ENCODE data around the gene YIPF6.
A peak's percentile ranks its signal among the peaks of the same experiment; 100 is the strongest.
"Not testable (repeated sequence)": the region's sequence is repeated elsewhere in the genome, so short reads cannot be mapped to it uniquely, and the experiment has no call there.

YIPF6 gene

GRCh38 chrX:68498508-68499379 is at the start of gene YIPF6:
Gene YIPF6 (plus strand): TSS chrX:68499051. CDS start chrX:68499067, 16 bp downstream.
- peak; percentile 42 for DNase-seq

GRCh38 chrX:68451720-68452119 is 47.1 kb upstream of the YIPF6 start:
- DNase-seq = no peak

GRCh38 chrX:68454476-68455150 is 44.2 kb upstream of the YIPF6 start:
- no peak for DNase-seq

- DNase-seq = no peak
These were observed 43.7 kb upstream of the YIPF6 start for GRCh38 chrX:68455151-68455510.

- DNase-seq = no peak
These were observed 37.8 kb upstream of the YIPF6 start for GRCh38 chrX:68461093-68461492.

GRCh38 chrX:68461576-68461975 is 37.3 kb upstream of the YIPF6 start:
- no peak for DNase-seq

- no peak for DNase-seq
These were observed 36.7 kb upstream of the YIPF6 start for GRCh38 chrX:68462197-68462596.

- peak; percentile 1 for DNase-seq
These were observed 36.2 kb upstream of the YIPF6 start for GRCh38 chrX:68462653-68463052.

GRCh38 chrX:68463880-68464279 is 35.0 kb upstream of the YIPF6 start:
- DNase-seq = no peak

- DNase-seq = no peak
These were observed 34.1 kb upstream of the YIPF6 start for GRCh38 chrX:68464796-68465195.

- no peak for DNase-seq
These were observed 17.9 kb upstream of the YIPF6 start for GRCh38 chrX:68480969-68481368.

- DNase-seq = not testable (repeated sequence)
These were observed 12.7 kb upstream of the YIPF6 start for GRCh38 chrX:68486198-68486597.

- DNase-seq = no peak
These were observed 11.6 kb upstream of the YIPF6 start for GRCh38 chrX:68487254-68487653.

GRCh38 chrX:68487924-68488323 is 10.9 kb upstream of the YIPF6 start:
- DNase-seq = no peak

- no peak for DNase-seq
These were observed 10.2 kb upstream of the YIPF6 start for GRCh38 chrX:68488657-68489056.

- no peak for DNase-seq
These were observed 8.2 kb upstream of the YIPF6 start for GRCh38 chrX:68490644-68491043.

GRCh38 chrX:68492583-68492982 is 6.3 kb upstream of the YIPF6 start:
- no peak for DNase-seq

GRCh38 chrX:68493776-68494175 is 5.1 kb upstream of the YIPF6 start:
- not testable (repeated sequence) for DNase-seq

GRCh38 chrX:68498044-68498507 is 775 bp upstream of the YIPF6 start:
- DNase-seq = no peak

GRCh38 chrX:68499543-68500504 is 973 bp downstream of the YIPF6 start:
- DNase-seq = no peak

GRCh38 chrX:68503836-68504636 is 5.2 kb downstream of the YIPF6 start:
- no peak for DNase-seq

- DNase-seq = no peak
These were observed 7.8 kb downstream of the YIPF6 start for GRCh38 chrX:68506649-68507048.
